Measurements from ENCODE around the gene CSF3R. TPM values are rescaled to one million over a fixed set of nuclear protein-coding genes. Genes with fewer than 3 reads are reported as not detected.
A peak's percentile ranks its signal among the peaks of the same experiment; 100 is the strongest.

The CSF3R gene
- total RNA-seq, 1 donor from 2014 or later, result 1.4 TPM

DNA sequence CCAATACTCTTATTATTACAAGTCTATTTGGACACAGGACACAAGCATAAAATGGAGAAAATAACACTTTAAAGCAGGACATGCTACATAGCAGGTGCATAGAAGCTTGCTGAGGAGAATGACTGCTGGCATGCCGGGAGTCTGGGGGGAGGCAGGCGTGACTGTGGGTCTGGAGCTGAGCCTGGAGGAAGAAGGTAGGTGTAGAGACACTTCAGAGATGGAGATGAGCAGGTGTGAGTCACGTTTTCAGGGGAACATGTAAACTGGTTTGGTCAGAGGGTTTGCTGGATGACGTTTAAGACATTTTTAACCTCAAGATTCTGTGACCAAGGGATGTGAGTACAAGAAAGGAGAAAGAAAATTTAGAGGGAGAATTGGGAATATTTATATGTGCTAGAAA lies 56.9 kb downstream of the CSF3R start:
- Mint-ChIP-seq H3K27me3 (ENCODE audit: unreplicated experiment) (peaks cover 3% of the 10 kb centered on the region), H3K9me3 (ENCODE audit: unreplicated experiment) (no peaks in the 10 kb centered on the region), H3K36me3 (ENCODE audit: low read depth, unreplicated experiment) (peaks cover 6% of the 10 kb centered on the region), H3K4me1 (ENCODE audit: unreplicated experiment) (peaks cover 3% of the 10 kb centered on the region), H3K27ac (ENCODE audit: unreplicated experiment) (no peak overlapping the region), H3K4me3 (ENCODE audit: unreplicated experiment) (no peak overlapping the region)
- TF ChIP-seq, protein P1, sequence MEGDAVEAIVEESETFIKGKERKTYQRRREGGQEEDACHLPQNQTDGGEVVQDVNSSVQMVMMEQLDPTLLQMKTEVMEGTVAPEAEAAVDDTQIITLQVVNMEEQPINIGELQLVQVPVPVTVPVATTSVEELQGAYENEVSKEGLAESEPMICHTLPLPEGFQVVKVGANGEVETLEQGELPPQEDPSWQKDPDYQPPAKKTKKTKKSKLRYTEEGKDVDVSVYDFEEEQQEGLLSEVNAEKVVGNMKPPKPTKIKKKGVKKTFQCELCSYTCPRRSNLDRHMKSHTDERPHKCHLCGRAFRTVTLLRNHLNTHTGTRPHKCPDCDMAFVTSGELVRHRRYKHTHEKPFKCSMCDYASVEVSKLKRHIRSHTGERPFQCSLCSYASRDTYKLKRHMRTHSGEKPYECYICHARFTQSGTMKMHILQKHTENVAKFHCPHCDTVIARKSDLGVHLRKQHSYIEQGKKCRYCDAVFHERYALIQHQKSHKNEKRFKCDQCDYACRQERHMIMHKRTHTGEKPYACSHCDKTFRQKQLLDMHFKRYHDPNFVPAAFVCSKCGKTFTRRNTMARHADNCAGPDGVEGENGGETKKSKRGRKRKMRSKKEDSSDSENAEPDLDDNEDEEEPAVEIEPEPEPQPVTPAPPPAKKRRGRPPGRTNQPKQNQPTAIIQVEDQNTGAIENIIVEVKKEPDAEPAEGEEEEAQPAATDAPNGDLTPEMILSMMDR (IDR thresholded peaks at IDR 0.05; ENCODE audit: unreplicated experiment), result no peak
- DNase-seq (ENCODE audit: low spot score), result no peak

- H3K4me3 Mint-ChIP-seq (ENCODE audit: unreplicated experiment), result no peak overlapping the region
- no peaks in the 10 kb centered on the region for H3K9me3 Mint-ChIP-seq (ENCODE audit: unreplicated experiment)
- no peaks in the 10 kb centered on the region for H3K36me3 Mint-ChIP-seq (ENCODE audit: low read depth, unreplicated experiment)
- DNase-seq (ENCODE audit: low spot score), result no peak
- peaks cover 9% of the 10 kb centered on the region for H3K4me1 Mint-ChIP-seq (ENCODE audit: unreplicated experiment)
- H3K27ac Mint-ChIP-seq (ENCODE audit: unreplicated experiment), result no peak overlapping the region
- H3K27me3 Mint-ChIP-seq (ENCODE audit: unreplicated experiment), result no peaks in the 10 kb centered on the region
- TF ChIP-seq, protein P1 (IDR thresholded peaks at IDR 0.05; ENCODE audit: unreplicated experiment), result no peak
Observed at GRCh38 chr1:36421649-36422048, 61.1 kb downstream of the CSF3R start.

DNA sequence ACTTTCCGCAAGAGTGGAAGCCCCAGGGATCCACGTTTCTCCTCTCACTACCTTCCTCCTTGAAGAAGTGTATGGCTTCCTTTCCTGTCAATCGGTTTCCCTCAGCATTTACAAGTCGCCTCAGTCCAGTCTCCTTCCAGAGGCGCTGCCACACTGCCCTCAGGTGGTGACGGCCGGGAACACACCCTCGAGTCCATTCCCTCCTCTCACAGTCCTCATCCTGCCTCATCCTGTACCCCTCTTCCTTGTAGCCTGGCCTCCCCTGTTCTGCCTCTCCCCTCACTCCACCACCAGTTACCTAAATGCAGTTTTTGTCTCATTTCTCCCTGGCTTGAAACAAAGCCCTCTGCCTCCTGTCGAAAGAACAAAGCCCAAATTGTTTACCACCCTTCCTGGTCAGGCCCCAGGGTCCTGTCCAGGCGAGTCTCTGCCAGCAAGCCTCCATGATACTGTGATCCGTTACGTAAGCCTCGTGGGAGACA lies 61.8 kb downstream of the CSF3R start:
- TF ChIP-seq, protein P1 (IDR thresholded peaks at IDR 0.05; ENCODE audit: unreplicated experiment), result peak; percentile 73
- DNase-seq (ENCODE audit: low spot score), result peak; percentile 96
- Mint-ChIP-seq H3K27ac (ENCODE audit: unreplicated experiment) (peak overlapping the region; percentile 72), H3K9me3 (ENCODE audit: unreplicated experiment) (no peaks in the 10 kb centered on the region), H3K27me3 (ENCODE audit: unreplicated experiment) (no peaks in the 10 kb centered on the region), H3K4me3 (ENCODE audit: unreplicated experiment) (no peak overlapping the region), H3K4me1 (ENCODE audit: unreplicated experiment) (peaks cover 9% of the 10 kb centered on the region), H3K36me3 (ENCODE audit: low read depth, unreplicated experiment) (no peaks in the 10 kb centered on the region)

GRCh38 chr1:36420409-36420808 lies 62.3 kb downstream of the CSF3R start:
- no peaks in the 10 kb centered on the region for H3K9me3 Mint-ChIP-seq (ENCODE audit: unreplicated experiment)
- H3K4me3 Mint-ChIP-seq (ENCODE audit: unreplicated experiment), result no peak overlapping the region
- no peaks in the 10 kb centered on the region for H3K27me3 Mint-ChIP-seq (ENCODE audit: unreplicated experiment)
- H3K36me3 Mint-ChIP-seq (ENCODE audit: low read depth, unreplicated experiment), result no peaks in the 10 kb centered on the region
- peaks cover 9% of the 10 kb centered on the region for H3K4me1 Mint-ChIP-seq (ENCODE audit: unreplicated experiment)
- peak overlapping the region; percentile 72 for H3K27ac Mint-ChIP-seq (ENCODE audit: unreplicated experiment)
- TF ChIP-seq, protein P1 (IDR thresholded peaks at IDR 0.05; ENCODE audit: unreplicated experiment), result no peak
- DNase-seq (ENCODE audit: low spot score), result no peak

DNA sequence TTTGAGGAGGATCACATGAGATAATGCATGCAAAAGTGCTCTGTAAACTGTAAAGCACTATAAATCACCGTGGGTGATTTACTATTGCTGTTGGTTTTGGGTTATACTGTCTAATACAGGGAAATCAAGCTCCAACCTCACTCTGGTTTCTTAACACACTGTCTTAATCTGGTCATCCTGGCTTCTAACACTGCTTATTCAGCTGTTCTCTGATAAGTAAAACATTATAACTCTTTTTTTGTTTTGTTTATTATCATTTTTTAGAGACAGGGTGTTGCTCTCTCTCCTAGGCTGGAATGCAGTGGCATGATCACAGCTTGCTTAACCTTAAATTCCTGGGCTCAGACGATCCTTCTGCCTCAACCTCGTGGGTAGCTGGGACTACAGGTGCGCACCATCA lies 63.1 kb downstream of the CSF3R start:
- no peaks in the 10 kb centered on the region for H3K36me3 Mint-ChIP-seq (ENCODE audit: low read depth, unreplicated experiment)
- TF ChIP-seq, protein P1 (IDR thresholded peaks at IDR 0.05; ENCODE audit: unreplicated experiment), result no peak
- DNase-seq (ENCODE audit: low spot score), result no peak
- no peak overlapping the region for H3K4me3 Mint-ChIP-seq (ENCODE audit: unreplicated experiment)
- H3K27me3 Mint-ChIP-seq (ENCODE audit: unreplicated experiment), result no peaks in the 10 kb centered on the region
- H3K4me1 Mint-ChIP-seq (ENCODE audit: unreplicated experiment), result peaks cover 9% of the 10 kb centered on the region
- H3K27ac Mint-ChIP-seq (ENCODE audit: unreplicated experiment), result no peak overlapping the region
- no peaks in the 10 kb centered on the region for H3K9me3 Mint-ChIP-seq (ENCODE audit: unreplicated experiment)
